Subcutaneous abdominal adipose tissue (tissue), 5 donors: ENCODE measurements around the gene SLC35B2.

Experiments used
- H3K27ac ChIP-seq: one replicate; pipeline ENCODE4 v1.7.0; 2013; ENCODE audit warnings: low read depth, mild to moderate bottlenecking, inconsistent platforms, low read length, moderate library complexity
- H3K27me3 ChIP-seq, 5 donors: one replicate each; pipeline ENCODE4 v1.7.0; 2013; ENCODE audit warnings: low read length in 5 of 5, inconsistent platforms in 1 of 5; ENCODE audit not compliant: control insufficient read depth in 5 of 5, insufficient read depth in 4 of 5
- H3K36me3 ChIP-seq, 5 donors: one replicate each; pipeline ENCODE4 v1.7.0; 2013; ENCODE audit warnings: low read length in 5 of 5; ENCODE audit not compliant: control insufficient read depth in 5 of 5, insufficient read depth in 5 of 5
- H3K4me1 ChIP-seq, 5 donors: one replicate each; pipeline ENCODE4 v1.7.0; 2013; ENCODE audit warnings: low read length in 5 of 5, mild to moderate bottlenecking in 3 of 5, moderate library complexity in 1 of 5; ENCODE audit not compliant: control insufficient read depth in 5 of 5, insufficient read depth in 5 of 5
- H3K4me3 ChIP-seq, 5 donors: one replicate each; pipeline ENCODE4 v1.7.0; 2013; ENCODE audit warnings: low read length in 5 of 5, low read depth in 1 of 5
- H3K9ac ChIP-seq, 5 donors: one replicate each; pipeline ENCODE4 v1.7.0; 2013; ENCODE audit warnings: low read length in 5 of 5, mild to moderate bottlenecking in 4 of 5, moderate library complexity in 3 of 5
- H3K9me3 ChIP-seq, 5 donors: one replicate each; pipeline ENCODE4 v1.7.0; 2013; ENCODE audit warnings: low read length in 5 of 5; ENCODE audit not compliant: control insufficient read depth in 5 of 5
- donor health status: healthy.
- donor health status: healthy.
- donor health status: healthy.
- donor health status: healthy.
- donor health status: healthy.

Gene SLC35B2

GRCh38 chr6:44223319-44224028, 33.9 kb downstream of the SLC35B2 start, which contains the start of gene SLC29A1:
Gene SLC29A1 (plus strand): TSS chr6:44223595. CDS start chr6:44227314, 3,719 bp downstream.
- H3K4me1 ChIP-seq, result peaks cover 27 to 94% (median 86%) of the 10 kb centered on the region in 5 donors

GRCh38 chr6:44222486-44223318, 34.6 kb downstream of the SLC35B2 start:
- Histone ChIP-seq H3K4me1 (peaks cover 28 to 94% (median 86%) of the 10 kb centered on the region in 5 donors), H3K9me3 (no peaks in the 10 kb centered on the region), H3K27ac (peak overlapping the region; percentile 99), H3K27me3 (no peaks in the 10 kb centered on the region), H3K9ac (peak overlapping the region in 4 of 5 donors; percentile 54 to 81 (median 64)), H3K36me3 (peaks cover 0 to 5% (median 0%) of the 10 kb centered on the region in 5 donors), H3K4me3 (peak overlapping the region; percentile 64 to 84 (median 74))

More at GRCh38 chr6:44223319-44224028, 33.9 kb downstream of the SLC35B2 start, which contains the start of gene SLC29A1:
- peak within 1 kb of the TSS; percentile 56 to 81 (median 59) for H3K9ac ChIP-seq
- peak within 1 kb of the TSS; percentile 64 to 86 (median 75) for H3K4me3 ChIP-seq
- H3K27ac ChIP-seq, result peak within 1 kb of the TSS; percentile 99
- H3K27me3 ChIP-seq, result no peaks in the 10 kb centered on the region
- no peaks in the 10 kb centered on the region for H3K9me3 ChIP-seq
- peaks cover 0 to 12% (median 6%) of the 10 kb centered on the region in 5 donors for H3K36me3 ChIP-seq

GRCh38 chr6:44221961-44222335, 35.4 kb downstream of the SLC35B2 start:
- H3K27me3 ChIP-seq, result no peaks in the 10 kb centered on the region
- H3K4me3 ChIP-seq, result peak overlapping the region; percentile 26 to 84 (median 64)
- peaks cover 33 to 94% (median 86%) of the 10 kb centered on the region in 5 donors for H3K4me1 ChIP-seq
- no peaks in the 10 kb centered on the region for H3K36me3 ChIP-seq
- H3K27ac ChIP-seq, result peak overlapping the region; percentile 99
- H3K9ac ChIP-seq, result peak overlapping the region in 4 of 5 donors; percentile 31 to 81 (median 66)
- no peaks in the 10 kb centered on the region for H3K9me3 ChIP-seq

GRCh38 chr6:44221291-44221960, 35.9 kb downstream of the SLC35B2 start:
- Histone ChIP-seq H3K4me3 (peak overlapping the region; percentile 26 to 80 (median 64)), H3K9ac (peak overlapping the region; percentile 31 to 77 (median 63)), H3K4me1 (peaks cover 34 to 94% (median 86%) of the 10 kb centered on the region in 5 donors), H3K27me3 (no peaks in the 10 kb centered on the region), H3K36me3 (no peaks in the 10 kb centered on the region), H3K27ac (peak overlapping the region; percentile 99), H3K9me3 (no peaks in the 10 kb centered on the region)

- H3K4me3 ChIP-seq, result peak overlapping the region in 4 of 5 donors; percentile 32 to 64 (median 50)
- no peaks in the 10 kb centered on the region for H3K9me3 ChIP-seq
- H3K9ac ChIP-seq, result peak overlapping the region in 2 of 5 donors; percentile 57 to 77
- no peaks in the 10 kb centered on the region for H3K27me3 ChIP-seq
- H3K4me1 ChIP-seq, result peaks cover 32 to 94% (median 86%) of the 10 kb centered on the region in 5 donors
- no peaks in the 10 kb centered on the region for H3K36me3 ChIP-seq
- H3K27ac ChIP-seq, result peak overlapping the region; percentile 99
Measured at GRCh38 chr6:44220913-44221290, 36.4 kb downstream of the SLC35B2 start.

GRCh38 chr6:44219815-44220784, 37.2 kb downstream of the SLC35B2 start:
- H3K9ac ChIP-seq, result peak overlapping the region; percentile 50 to 95 (median 82)
- H3K36me3 ChIP-seq, result no peaks in the 10 kb centered on the region
- peak overlapping the region; percentile 66 to 88 (median 67) for H3K4me3 ChIP-seq
- H3K27ac ChIP-seq, result peak overlapping the region; percentile 99
- peaks cover 31 to 87% (median 79%) of the 10 kb centered on the region in 5 donors for H3K4me1 ChIP-seq
- H3K9me3 ChIP-seq, result no peaks in the 10 kb centered on the region
- no peaks in the 10 kb centered on the region for H3K27me3 ChIP-seq

GRCh38 chr6:44219053-44219814, 38.1 kb downstream of the SLC35B2 start:
- peaks cover 28 to 78% (median 70%) of the 10 kb centered on the region in 5 donors for H3K4me1 ChIP-seq

GRCh38 chr6:44217332-44218143, 39.8 kb downstream of the SLC35B2 start:
- peaks cover 25 to 62% (median 60%) of the 10 kb centered on the region in 5 donors for H3K4me1 ChIP-seq
- no peaks in the 10 kb centered on the region for H3K27me3 ChIP-seq
- H3K9me3 ChIP-seq, result no peaks in the 10 kb centered on the region
- H3K36me3 ChIP-seq, result no peaks in the 10 kb centered on the region
- peak overlapping the region; percentile 5 to 71 (median 59) for H3K9ac ChIP-seq
- H3K27ac ChIP-seq, result peak overlapping the region; percentile 99
- peak overlapping the region; percentile 37 to 75 (median 67) for H3K4me3 ChIP-seq

More at GRCh38 chr6:44219053-44219814, 38.1 kb downstream of the SLC35B2 start:
- peak overlapping the region; percentile 99 for H3K27ac ChIP-seq
- H3K4me3 ChIP-seq, result peak overlapping the region; percentile 66 to 88 (median 67)
- H3K36me3 ChIP-seq, result no peaks in the 10 kb centered on the region
- peak overlapping the region; percentile 26 to 76 (median 73) for H3K9ac ChIP-seq
- H3K27me3 ChIP-seq, result no peaks in the 10 kb centered on the region
- no peaks in the 10 kb centered on the region for H3K9me3 ChIP-seq
